ENCODE data around the gene GNAO1. TPM values are rescaled to one million over a fixed set of nuclear protein-coding genes. Genes with fewer than 3 reads are reported as not detected.

Gene GNAO1
- total RNA-seq, 2 donors from 2014 or later, result 6.1 to 23.6 TPM

DNA sequence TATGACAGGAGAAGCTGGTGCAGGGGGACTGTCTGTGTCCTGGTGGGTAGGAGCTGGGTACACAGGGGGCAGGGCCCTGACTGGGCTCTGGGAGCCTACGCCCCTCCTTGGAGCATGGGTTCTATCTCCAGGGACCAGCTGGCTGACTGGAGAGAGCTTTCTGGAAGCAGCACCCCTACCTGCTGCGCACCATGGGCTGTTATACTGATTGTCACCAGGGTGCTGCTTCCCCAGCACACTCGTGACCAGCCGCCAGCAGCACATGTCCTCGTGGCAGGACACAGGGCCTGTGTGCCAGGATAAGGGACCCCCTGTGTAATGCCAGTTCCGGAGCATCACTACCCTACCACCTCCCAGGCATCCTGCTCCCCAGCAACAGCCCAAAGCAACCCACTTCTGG is 128.1 kb downstream of the GNAO1 start:
- intact Hi-C loops (cut with DNase I), result loop anchor here (5.0 kb wide), 1 partner anchor 277 kb away; no protein-coding TSS in a partner anchor
- no peak for DNase-seq (ENCODE audit: low spot score)
- Histone ChIP-seq H3K27me3 (replicated peaks; ENCODE audit: insufficient read depth) (no peaks in the 10 kb centered on the region), H3K4me1 (replicated peaks) (no peaks in the 10 kb centered on the region), H3K36me3 (no peaks in the 10 kb centered on the region), H3K9me3 (no peaks in the 10 kb centered on the region), H3K27ac (no peak overlapping the region), H3K4me3 (no peak overlapping the region)
- TF ChIP-seq, protein P1, sequence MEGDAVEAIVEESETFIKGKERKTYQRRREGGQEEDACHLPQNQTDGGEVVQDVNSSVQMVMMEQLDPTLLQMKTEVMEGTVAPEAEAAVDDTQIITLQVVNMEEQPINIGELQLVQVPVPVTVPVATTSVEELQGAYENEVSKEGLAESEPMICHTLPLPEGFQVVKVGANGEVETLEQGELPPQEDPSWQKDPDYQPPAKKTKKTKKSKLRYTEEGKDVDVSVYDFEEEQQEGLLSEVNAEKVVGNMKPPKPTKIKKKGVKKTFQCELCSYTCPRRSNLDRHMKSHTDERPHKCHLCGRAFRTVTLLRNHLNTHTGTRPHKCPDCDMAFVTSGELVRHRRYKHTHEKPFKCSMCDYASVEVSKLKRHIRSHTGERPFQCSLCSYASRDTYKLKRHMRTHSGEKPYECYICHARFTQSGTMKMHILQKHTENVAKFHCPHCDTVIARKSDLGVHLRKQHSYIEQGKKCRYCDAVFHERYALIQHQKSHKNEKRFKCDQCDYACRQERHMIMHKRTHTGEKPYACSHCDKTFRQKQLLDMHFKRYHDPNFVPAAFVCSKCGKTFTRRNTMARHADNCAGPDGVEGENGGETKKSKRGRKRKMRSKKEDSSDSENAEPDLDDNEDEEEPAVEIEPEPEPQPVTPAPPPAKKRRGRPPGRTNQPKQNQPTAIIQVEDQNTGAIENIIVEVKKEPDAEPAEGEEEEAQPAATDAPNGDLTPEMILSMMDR (IDR thresholded peaks at IDR 0.05), result no peak
- TF ChIP-seq POLR2AphosphoS5 (IDR thresholded peaks at IDR 0.05) (no peak), POLR2A (IDR thresholded peaks at IDR 0.05) (no peak)
- 97% methylated on average over 6 of the region's 6 CpGs for WGBS

DNA sequence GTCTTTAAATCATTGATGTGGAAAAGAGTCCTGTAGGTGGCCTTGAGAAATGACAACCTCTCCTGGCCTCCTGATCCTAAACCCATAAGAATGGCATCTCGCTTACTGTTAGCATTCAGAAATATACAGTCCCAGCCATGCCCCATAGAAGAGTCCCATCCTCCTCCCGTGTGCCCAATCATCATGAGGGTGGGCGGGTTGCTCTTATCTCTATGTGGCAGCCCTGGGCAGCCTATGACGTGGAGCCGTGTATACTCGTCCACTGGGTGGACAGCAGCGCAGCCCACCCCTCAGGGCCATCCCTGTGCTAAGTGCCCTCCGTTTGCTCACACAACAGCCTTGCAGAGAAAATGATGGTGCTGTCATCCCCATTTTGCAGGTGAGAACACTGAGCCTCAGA is 128.8 kb downstream of the GNAO1 start:
- H3K4me3 ChIP-seq, result no peak overlapping the region
- TF ChIP-seq POLR2AphosphoS5 (IDR thresholded peaks at IDR 0.05) (no peak), POLR2A (IDR thresholded peaks at IDR 0.05) (no peak)
- TF ChIP-seq, protein P1 (IDR thresholded peaks at IDR 0.05), result no peak
- 94% methylated on average over 8 of the region's 8 CpGs for WGBS
- H3K36me3 ChIP-seq, result no peaks in the 10 kb centered on the region
- no peak overlapping the region for H3K27ac ChIP-seq
- DNase-seq (ENCODE audit: low spot score), result no peak
- no peaks in the 10 kb centered on the region for H3K27me3 ChIP-seq (replicated peaks; ENCODE audit: insufficient read depth)
- intact Hi-C loops (cut with DNase I), result no loop called here
- no peaks in the 10 kb centered on the region for H3K9me3 ChIP-seq
- H3K4me1 ChIP-seq (replicated peaks), result no peaks in the 10 kb centered on the region

DNA sequence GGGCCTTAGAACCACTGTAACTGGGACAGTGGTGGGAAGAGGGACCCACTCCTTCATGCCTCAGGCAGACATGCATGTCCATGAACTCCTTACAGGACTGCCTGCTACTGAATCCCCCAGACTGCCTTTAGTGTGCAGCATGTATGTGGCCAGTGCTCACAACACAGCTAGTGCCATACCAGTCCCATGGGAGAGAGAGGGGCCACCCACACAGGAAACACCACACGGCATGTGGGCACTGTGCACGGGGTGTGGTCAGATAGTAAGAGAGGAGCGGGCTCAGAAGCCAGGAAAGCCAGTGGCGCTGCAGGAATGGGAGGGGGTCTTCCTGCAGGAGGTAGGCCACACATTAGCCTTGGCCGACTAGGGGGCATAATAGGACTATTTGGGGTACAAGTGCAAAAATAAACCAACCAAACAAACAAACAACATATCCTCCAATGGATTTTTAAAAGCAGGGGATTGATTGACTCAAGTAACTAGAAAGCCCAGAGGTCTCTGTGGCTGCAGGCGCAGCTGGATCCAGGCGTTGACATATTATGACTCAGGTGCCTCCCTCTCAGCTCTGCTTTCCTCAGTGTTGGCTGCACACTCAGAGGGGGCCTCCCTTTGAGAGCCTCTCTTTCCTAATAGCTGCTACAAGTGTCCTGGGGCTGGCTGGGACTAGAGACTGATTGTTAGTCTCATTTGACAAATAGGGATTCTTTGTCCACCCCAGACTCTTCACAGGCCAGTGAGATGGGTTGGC is 129.7 kb downstream of the GNAO1 start:
- H3K4me3 ChIP-seq, result no peak overlapping the region
- H3K36me3 ChIP-seq, result no peaks in the 10 kb centered on the region
- intact Hi-C loops (cut with DNase I), result no loop called here
- H3K4me1 ChIP-seq (replicated peaks), result no peaks in the 10 kb centered on the region
- TF ChIP-seq POLR2A (IDR thresholded peaks at IDR 0.05) (no peak), POLR2AphosphoS5 (IDR thresholded peaks at IDR 0.05) (no peak)
- TF ChIP-seq, protein P1 (IDR thresholded peaks at IDR 0.05), result no peak
- WGBS, result 83% methylated on average over 7 of the region's 7 CpGs
- no peak overlapping the region for H3K27ac ChIP-seq
- H3K27me3 ChIP-seq (replicated peaks; ENCODE audit: insufficient read depth), result no peaks in the 10 kb centered on the region
- no peak for DNase-seq (ENCODE audit: low spot score)
- H3K9me3 ChIP-seq, result no peaks in the 10 kb centered on the region

DNA sequence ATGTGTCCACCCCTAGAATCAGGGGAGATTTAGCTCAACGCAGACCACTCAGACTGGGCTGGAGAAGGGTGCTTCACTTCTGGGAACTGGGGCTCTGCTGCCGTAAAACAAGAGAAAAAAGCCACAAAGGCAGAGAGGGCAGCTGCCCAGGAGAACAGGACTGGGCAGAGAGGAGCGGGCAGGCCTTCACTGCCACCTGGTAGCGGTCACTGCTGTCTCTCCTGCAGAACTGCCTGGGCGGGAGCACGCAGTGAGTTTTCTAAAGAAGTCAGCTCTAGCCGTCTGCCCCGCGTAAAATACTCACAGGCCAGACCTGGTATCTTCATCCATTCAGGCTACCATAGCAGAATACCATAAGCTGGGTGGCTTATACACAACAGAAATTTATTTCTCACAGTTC is 130.3 kb downstream of the GNAO1 start:
- H3K27ac ChIP-seq, result no peak overlapping the region
- no peaks in the 10 kb centered on the region for H3K9me3 ChIP-seq
- intact Hi-C loops (cut with DNase I), result no loop called here
- WGBS, result 83% methylated on average over 9 of the region's 9 CpGs
- DNase-seq (ENCODE audit: low spot score), result no peak
- no peak overlapping the region for H3K4me3 ChIP-seq
- no peaks in the 10 kb centered on the region for H3K36me3 ChIP-seq
- TF ChIP-seq, protein P1 (IDR thresholded peaks at IDR 0.05), result no peak
- TF ChIP-seq POLR2AphosphoS5 (IDR thresholded peaks at IDR 0.05), result no peak
- TF ChIP-seq POLR2A (IDR thresholded peaks at IDR 0.05), result no peak
- H3K27me3 ChIP-seq (replicated peaks; ENCODE audit: insufficient read depth), result no peaks in the 10 kb centered on the region
- H3K4me1 ChIP-seq (replicated peaks), result no peaks in the 10 kb centered on the region

DNA sequence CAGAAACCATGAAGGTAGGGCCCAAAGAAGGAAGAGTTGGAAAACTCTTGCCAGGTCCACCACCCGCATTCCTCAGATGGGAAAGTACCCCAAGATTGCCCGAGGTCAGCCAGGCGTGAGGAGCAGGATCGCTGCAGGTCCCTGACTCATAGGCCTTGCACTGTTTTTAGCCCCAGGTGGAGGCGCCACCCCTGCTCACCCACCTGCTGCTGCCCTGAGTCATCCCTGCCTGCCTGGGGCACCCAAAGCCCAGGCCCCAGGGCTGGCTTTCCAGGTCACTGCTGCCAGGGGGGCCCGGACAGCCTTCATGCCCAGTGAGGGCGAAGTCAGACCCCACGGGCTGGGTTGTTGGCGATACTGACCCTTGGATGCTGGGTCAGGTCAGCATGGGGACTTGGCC is 133.1 kb downstream of the GNAO1 start:
- H3K36me3 ChIP-seq, result no peaks in the 10 kb centered on the region
- no peak overlapping the region for H3K27ac ChIP-seq
- H3K27me3 ChIP-seq (replicated peaks; ENCODE audit: insufficient read depth), result no peaks in the 10 kb centered on the region
- 95% methylated on average over 9 of the region's 9 CpGs for WGBS
- intact Hi-C loops (cut with DNase I), result no loop called here
- H3K9me3 ChIP-seq, result no peaks in the 10 kb centered on the region
- no peak for TF ChIP-seq POLR2A (IDR thresholded peaks at IDR 0.05)
- TF ChIP-seq POLR2AphosphoS5 (IDR thresholded peaks at IDR 0.05), result no peak
- TF ChIP-seq, protein P1 (IDR thresholded peaks at IDR 0.05), result no peak
- DNase-seq (ENCODE audit: low spot score), result no peak
- H3K4me3 ChIP-seq, result no peak overlapping the region
- H3K4me1 ChIP-seq (replicated peaks), result no peaks in the 10 kb centered on the region
